Mononuclear cell (primary cell): ENCODE data around the gene CD4. TPM values are rescaled to one million over a fixed set of nuclear protein-coding genes. Genes with fewer than 3 reads are reported as not detected.

Experiments used
- H3K27me3 ChIP-seq: 2 replicates; pipeline ENCODE4 v1.6.0; 2011; ENCODE audit warnings: low read length, control low read depth; ENCODE audit not compliant: insufficient read depth
- H3K4me1 ChIP-seq: 2 replicates; pipeline ENCODE4 v1.5.1; 2011; ENCODE audit warnings: mild to moderate bottlenecking, low read length, control low read depth; ENCODE audit not compliant: insufficient read depth
- H3K4me3 ChIP-seq: 2 replicates; pipeline ENCODE4 v1.5.1; 2011; ENCODE audit warnings: mild to moderate bottlenecking, low read length, moderate library complexity
- H3K9me3 ChIP-seq: 2 replicates; pipeline ENCODE4 v1.5.1; 2011; ENCODE audit warnings: low read depth, mild to moderate bottlenecking, control low read depth, low read length
- total RNA-seq: library from RNA; depleted of rRNA; stranded (reverse); fragments of >200 nt; gene quantifications from one replicate; pipeline ENCODE4 v1.2.3, GENCODE V29; 2012

Gene CD4
- total RNA-seq, 1 donor = 94.3 TPM

- H3K4me3 ChIP-seq = no peak overlapping the region
- H3K9me3 ChIP-seq = no peaks in the 10 kb centered on the region
- H3K4me1 ChIP-seq = peaks cover 36% of the 10 kb centered on the region
- peaks cover 30% of the 10 kb centered on the region for H3K27me3 ChIP-seq
Observed at GRCh38 chr12:6824085-6824775, 34.9 kb downstream of the CD4 start.

GRCh38 chr12:6824901-6825381 lies 35.6 kb downstream of the CD4 start:
- no peak overlapping the region for H3K4me3 ChIP-seq
- peaks cover 39% of the 10 kb centered on the region for H3K4me1 ChIP-seq
- peaks cover 37% of the 10 kb centered on the region for H3K27me3 ChIP-seq
- H3K9me3 ChIP-seq = no peaks in the 10 kb centered on the region

- Histone ChIP-seq H3K4me1 (peaks cover 35% of the 10 kb centered on the region), H3K4me3 (no peak overlapping the region), H3K9me3 (no peaks in the 10 kb centered on the region), H3K27me3 (peaks cover 43% of the 10 kb centered on the region)
Observed at GRCh38 chr12:6825398-6826124, 36.2 kb downstream of the CD4 start.

GRCh38 chr12:6826125-6826733 lies 36.9 kb downstream of the CD4 start:
- no peak overlapping the region for H3K4me3 ChIP-seq
- H3K4me1 ChIP-seq = peaks cover 28% of the 10 kb centered on the region
- H3K9me3 ChIP-seq = no peaks in the 10 kb centered on the region
- H3K27me3 ChIP-seq = peaks cover 43% of the 10 kb centered on the region

DNA sequence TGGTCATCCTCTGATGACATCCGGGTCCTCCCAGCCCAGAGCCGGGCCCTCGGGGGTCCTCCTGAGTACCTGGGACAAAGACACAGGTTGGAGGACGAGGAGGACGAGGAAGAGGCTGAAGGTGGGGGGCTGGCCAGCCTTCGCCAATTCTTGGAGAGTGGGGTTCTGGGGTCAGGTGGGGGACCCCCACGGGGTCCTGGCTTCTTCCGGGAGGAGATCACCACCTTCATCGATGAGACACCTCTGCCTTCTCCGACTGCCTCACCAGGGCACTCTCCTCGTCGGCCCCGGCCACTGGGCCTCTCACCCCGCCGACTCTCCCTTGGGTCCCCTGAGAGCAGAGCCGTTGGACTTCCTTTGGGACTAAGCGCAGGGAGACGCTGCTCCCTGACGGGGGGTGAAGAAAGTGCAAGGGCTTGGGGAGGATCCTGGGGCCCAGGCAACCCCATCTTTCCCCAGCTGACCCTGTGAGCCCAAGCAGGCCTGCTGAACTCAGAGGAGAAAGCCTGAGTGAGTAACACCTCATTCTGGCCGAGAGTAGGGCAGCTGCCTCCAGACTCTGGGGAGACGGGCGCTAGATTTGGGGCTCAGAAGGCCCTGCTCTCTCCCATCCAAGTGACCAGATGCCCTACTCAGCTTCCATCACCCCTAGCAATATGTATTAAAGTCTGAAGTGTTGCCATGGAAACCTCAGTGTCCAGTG lies 37.6 kb downstream of the CD4 start:
- H3K9me3 ChIP-seq = no peaks in the 10 kb centered on the region

GRCh38 chr12:6827437-6827911 lies 38.1 kb downstream of the CD4 start:
- Histone ChIP-seq H3K4me1 (peaks cover 19% of the 10 kb centered on the region), H3K4me3 (no peak overlapping the region), H3K9me3 (no peaks in the 10 kb centered on the region), H3K27me3 (peaks cover 38% of the 10 kb centered on the region)

More for the DNA sequence above, 37.6 kb downstream of the CD4 start:
- Histone ChIP-seq H3K4me1 (peaks cover 25% of the 10 kb centered on the region), H3K27me3 (peaks cover 43% of the 10 kb centered on the region), H3K4me3 (no peak overlapping the region)

- no peaks in the 10 kb centered on the region for H3K9me3 ChIP-seq
- H3K4me3 ChIP-seq = peak within 1 kb of the TSS; percentile 37
- peaks cover 38% of the 10 kb centered on the region for H3K27me3 ChIP-seq
- peaks cover 19% of the 10 kb centered on the region for H3K4me1 ChIP-seq
Observed at GRCh38 chr12:6827982-6828780, 38.9 kb downstream of the CD4 start, which contains the start of gene P3H3. TSS of gene P3H3 (plus strand) at chr12:6828407. CDS start at chr12:6828441, 34 bp downstream.

DNA sequence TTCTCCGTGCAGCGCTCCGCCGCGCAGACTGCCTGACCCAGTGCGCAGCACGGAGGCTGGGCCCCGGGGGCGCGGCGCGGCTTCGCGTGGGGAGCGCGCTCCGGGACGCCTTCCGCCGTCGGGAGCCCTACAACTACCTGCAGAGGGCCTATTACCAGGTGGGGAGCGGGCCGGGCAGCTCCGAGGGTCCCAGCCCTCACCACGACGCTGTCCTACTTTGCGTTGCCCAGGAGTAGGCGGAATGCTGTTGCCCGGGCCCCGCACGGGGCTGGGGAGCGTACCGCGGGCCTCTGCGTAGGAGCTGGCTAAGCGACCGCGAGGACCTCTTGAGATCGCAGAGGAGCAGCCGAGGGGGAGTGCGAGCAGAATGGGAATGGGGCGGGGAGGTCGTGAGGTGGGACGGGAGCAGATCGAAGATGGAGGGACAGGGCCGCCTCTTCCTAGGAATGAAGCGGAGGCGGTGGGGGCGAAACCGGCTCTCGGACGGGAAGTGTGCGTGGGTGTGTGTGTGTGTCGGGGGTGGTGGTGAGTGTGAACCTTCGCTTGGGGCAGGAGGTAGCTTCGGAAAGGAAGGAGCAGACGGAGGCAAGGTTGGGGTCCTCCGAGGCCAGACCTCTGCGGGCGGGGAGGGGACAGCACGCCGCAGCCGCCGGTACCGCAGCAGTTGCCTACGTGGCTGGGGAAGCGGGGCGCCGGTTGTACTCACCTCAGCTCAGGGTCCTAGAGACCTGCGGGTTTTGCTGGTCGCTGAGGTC lies 39.6 kb downstream of the CD4 start:
- Histone ChIP-seq H3K4me1 (peaks cover 19% of the 10 kb centered on the region), H3K27me3 (peaks cover 38% of the 10 kb centered on the region), H3K9me3 (no peaks in the 10 kb centered on the region), H3K4me3 (peak overlapping the region; percentile 37)

DNA sequence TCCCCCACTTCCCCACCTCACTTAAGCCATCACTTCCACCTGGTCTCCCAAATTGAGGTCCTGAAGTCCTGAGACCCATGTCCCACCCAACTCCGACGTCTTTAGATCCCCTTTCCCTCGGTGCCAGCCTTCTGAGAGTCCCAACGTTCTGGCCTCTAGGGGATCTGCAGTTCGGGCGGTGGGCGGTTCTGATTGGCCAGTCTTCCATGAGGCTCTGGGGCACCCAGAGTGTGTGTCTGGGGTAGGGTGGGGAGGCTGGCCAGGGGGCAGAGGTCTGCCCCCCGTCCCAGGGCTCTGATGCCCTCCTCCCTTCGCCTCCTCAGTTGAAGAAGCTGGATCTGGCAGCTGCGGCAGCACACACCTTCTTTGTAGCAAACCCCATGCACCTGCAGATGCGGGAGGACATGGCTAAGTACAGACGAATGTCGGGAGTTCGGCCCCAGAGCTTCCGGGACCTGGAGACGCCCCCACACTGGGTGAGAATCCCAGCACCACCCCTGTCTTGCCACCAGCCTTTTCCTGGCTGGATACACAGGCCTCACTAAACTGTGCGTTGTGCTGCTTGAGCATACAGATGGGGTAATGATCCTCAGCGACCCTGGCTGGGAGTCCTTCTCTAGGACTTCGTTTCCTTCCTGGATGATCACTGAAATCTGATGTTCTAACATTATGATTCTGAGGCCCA lies 40.4 kb downstream of the CD4 start:
- no peaks in the 10 kb centered on the region for H3K9me3 ChIP-seq
- H3K4me1 ChIP-seq = peaks cover 19% of the 10 kb centered on the region
- no peak overlapping the region for H3K4me3 ChIP-seq
- H3K27me3 ChIP-seq = peaks cover 38% of the 10 kb centered on the region

- H3K9me3 ChIP-seq = no peaks in the 10 kb centered on the region
- peaks cover 36% of the 10 kb centered on the region for H3K27me3 ChIP-seq
- H3K4me3 ChIP-seq = no peak overlapping the region
- peaks cover 19% of the 10 kb centered on the region for H3K4me1 ChIP-seq
Observed at GRCh38 chr12:6830286-6830890, 41.1 kb downstream of the CD4 start.

DNA sequence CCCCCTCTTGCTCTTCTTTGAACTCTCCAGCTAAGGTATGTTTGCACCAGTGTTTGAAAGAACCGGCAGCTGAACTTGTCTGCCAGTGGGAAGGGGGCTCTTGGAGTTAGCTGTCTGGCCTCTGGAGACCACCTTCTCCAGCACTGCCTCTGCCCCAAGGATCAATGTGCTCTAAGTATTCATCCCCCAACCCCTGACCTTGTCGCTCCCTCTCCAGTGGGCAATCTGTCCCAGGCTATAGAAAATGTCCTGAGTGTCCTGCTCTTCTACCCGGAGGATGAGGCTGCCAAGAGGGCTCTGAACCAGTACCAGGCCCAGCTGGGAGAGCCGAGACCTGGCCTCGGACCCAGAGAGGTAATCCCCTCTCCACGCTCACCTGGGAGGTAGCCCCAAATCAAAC lies 41.7 kb downstream of the CD4 start:
- Histone ChIP-seq H3K4me1 (peaks cover 23% of the 10 kb centered on the region), H3K4me3 (no peak overlapping the region), H3K27me3 (peaks cover 34% of the 10 kb centered on the region), H3K9me3 (no peaks in the 10 kb centered on the region)

DNA sequence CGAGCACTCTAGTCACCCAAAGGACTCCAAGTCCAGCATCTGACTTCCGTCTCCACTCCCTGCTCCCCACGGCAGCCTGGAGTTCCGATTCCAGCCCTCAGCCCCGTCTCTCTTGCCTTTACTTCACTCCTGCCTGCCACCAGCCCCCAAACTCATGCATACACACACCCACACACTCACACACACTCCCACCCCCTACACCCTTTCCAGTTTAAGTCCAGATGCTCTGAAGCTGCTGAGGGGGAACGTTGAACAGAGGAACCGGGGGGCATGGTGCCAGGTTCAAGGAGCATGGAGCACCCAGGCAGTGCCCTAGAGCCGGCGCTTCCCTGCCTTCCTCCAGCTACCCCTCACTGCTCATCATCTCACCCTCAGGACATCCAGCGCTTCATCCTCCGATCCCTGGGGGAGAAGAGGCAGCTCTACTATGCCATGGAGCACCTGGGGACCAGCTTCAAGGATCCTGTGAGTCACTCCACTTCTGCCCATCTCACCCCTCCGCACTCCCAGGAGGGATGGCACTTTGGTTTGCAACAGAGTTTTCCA lies 42.2 kb downstream of the CD4 start:
- Histone ChIP-seq H3K4me1 (peaks cover 23% of the 10 kb centered on the region), H3K27me3 (peaks cover 31% of the 10 kb centered on the region), H3K4me3 (no peak overlapping the region), H3K9me3 (no peaks in the 10 kb centered on the region)
